ENCODE measurements around the gene SESN2. TPM values are rescaled to one million over a fixed set of nuclear protein-coding genes. Genes with fewer than 3 reads are reported as not detected.

SESN2 gene
- total RNA-seq, 4 donors from 2014 or later: 25.1 to 44.5 (median 30.5) TPM

GRCh38 chr1:28280977-28281381 is 21.7 kb downstream of the SESN2 start:
- intact Hi-C loops (cut with DNase I; ENCODE audit: low total_unique reads) (no loop called here), in situ Hi-C loops (cut with MboI; ENCODE audit: low pct_ligation_motif_present in 1 of 4, low pct_unique_long_range_greater_than_20kb in 1 of 4, low sequenced_read_pairs in 3 of 4) (no loop called here)
- Histone ChIP-seq H3K9me3 (no peaks in the 10 kb centered on the region), H3K4me3 (no peak overlapping the region), H3K27ac (peak overlapping the region; percentile 55 to 74 (median 66)), H3K27me3 (no peaks in the 10 kb centered on the region), H3K4me1 (peaks cover 0 to 26% (median 19%) of the 10 kb centered on the region in 4 donors), H3K36me3 (peaks cover 0 to 32% (median 15%) of the 10 kb centered on the region in 4 donors)
- no peak for DNase-seq
- TF ChIP-seq EP300 (IDR thresholded peaks at IDR 0.05; ENCODE audit: low read depth) (no peak), CTCF (IDR thresholded peaks at IDR 0.05) (no peak), POLR2A (IDR thresholded peaks at IDR 0.05) (no peak), POLR2AphosphoS5 (IDR thresholded peaks at IDR 0.05) (no peak)
- 78 to 80% methylated on average over 1 to 5 of the region's 5 CpGs for WGBS, 2 donors (ENCODE audit: low coverage in 1 of 2)

DNA sequence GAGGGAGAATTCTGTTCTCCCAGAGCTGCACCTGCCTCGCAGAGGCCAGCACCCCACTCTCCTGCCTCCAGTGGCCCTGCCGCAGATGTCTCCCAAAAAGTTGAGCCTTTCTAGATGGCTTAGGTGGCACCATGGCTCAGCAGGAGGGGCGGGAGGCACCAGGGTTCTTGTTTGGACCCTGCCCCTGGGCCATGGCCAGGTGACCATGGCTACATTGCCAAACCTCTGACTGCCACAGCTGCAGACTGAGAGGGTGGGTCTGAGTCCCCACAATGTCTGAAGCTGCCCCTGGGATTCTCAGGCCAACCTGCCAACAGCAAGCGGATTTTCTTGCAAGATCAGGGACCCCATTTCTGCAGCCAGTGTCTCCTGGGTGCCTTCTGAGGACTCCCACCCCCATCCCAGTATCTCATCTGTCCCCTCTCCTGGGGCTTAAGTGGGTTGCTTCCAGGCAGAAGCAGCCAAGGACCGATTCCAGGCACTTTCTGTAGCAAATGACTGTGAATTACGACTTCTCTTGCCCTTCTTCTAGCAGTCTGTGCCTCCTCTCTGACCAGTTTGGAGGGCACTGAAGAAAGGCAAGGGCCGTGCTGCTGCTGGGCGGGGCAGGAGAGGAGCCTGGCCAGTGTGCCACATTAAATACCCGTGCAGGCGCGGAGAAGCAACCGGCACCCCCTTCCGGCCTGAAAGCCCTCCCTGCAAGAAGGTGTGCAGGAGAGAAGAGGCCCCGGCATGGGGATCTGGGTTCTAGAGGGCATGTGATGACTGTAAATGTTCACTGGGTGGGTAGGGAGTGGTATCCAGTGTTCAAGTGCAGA is 22.5 kb downstream of the SESN2 start:
- Histone ChIP-seq H3K9me3 (no peaks in the 10 kb centered on the region), H3K4me1 (peaks cover 0 to 26% (median 19%) of the 10 kb centered on the region in 4 donors), H3K4me3 (no peak overlapping the region), H3K27me3 (no peaks in the 10 kb centered on the region), H3K27ac (peak overlapping the region; percentile 55 to 74 (median 66)), H3K36me3 (peaks cover 0 to 31% (median 15%) of the 10 kb centered on the region in 4 donors)
- in situ Hi-C loops (cut with MboI; ENCODE audit: low pct_ligation_motif_present in 1 of 4, low pct_unique_long_range_greater_than_20kb in 1 of 4, low sequenced_read_pairs in 3 of 4): no loop called here
- no peak for TF ChIP-seq EP300 (IDR thresholded peaks at IDR 0.05; ENCODE audit: low read depth)
- TF ChIP-seq POLR2AphosphoS5 (IDR thresholded peaks at IDR 0.05): no peak
- TF ChIP-seq CTCF (IDR thresholded peaks at IDR 0.05): no peak
- no peak for TF ChIP-seq POLR2A (IDR thresholded peaks at IDR 0.05)
- WGBS, 2 donors (ENCODE audit: low coverage in 1 of 2): 66% methylated on average over 14 of the region's 14 CpGs; no CpG with 5 or more reads in 1 of the 2 donors
- intact Hi-C loops (cut with DNase I; ENCODE audit: low total_unique reads): no loop called here
- peak; percentile 43 for DNase-seq

DNA sequence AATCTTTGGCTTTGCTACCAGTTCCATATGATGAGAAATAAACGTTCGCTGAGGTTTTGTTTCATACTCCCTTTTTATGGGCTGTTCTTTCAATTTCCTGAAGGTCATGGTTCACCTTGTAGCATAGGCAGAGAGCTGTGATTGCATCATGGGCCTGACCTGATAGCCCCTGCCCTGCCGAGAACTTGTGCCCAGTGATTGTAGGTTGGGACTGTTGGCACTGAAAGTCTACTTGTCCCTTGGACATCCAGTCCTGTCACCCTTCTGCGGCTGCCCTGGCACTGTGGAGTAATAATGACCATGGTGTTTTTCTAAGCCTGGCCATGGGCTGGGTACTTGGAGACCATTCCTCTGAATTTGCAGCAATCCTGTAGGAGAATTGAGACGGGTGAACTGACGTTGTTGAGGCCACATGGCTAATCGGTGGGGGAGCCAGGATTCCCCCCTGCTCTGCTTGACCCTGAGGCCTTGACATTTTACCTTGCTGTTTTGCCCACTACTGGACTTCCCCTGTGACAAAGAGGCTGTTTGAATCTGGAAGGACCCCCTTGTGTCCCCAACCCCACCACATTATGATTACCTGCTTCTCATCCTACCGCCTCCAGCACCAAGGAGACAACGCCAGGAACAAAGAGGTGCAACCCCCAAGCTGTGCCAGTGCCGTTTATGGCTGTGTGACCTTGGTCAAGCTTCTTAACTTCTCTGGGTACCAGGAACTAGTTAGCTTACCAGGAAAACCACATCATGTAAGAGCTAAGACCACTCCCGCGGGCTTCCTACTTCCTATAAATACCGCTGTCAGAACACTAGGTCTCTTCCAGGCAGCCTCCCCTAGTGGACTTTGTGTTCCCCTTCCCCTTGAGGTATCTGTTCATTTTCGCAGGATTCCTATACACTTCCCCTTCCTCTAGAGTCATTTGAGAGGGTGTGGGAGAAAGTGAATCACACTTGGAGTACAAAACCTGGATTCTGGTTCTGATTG is 23.4 kb downstream of the SESN2 start:
- Histone ChIP-seq H3K4me1 (peaks cover 0 to 33% (median 19%) of the 10 kb centered on the region in 4 donors), H3K36me3 (peaks cover 0 to 24% (median 12%) of the 10 kb centered on the region in 4 donors), H3K27me3 (no peaks in the 10 kb centered on the region), H3K9me3 (no peaks in the 10 kb centered on the region), H3K27ac (peak overlapping the region; percentile 55 to 74 (median 66)), H3K4me3 (no peak overlapping the region)
- DNase-seq: peak; percentile 59
- in situ Hi-C loops (cut with MboI; ENCODE audit: low pct_ligation_motif_present in 1 of 4, low pct_unique_long_range_greater_than_20kb in 1 of 4, low sequenced_read_pairs in 3 of 4) (no loop called here), intact Hi-C loops (cut with DNase I; ENCODE audit: low total_unique reads) (no loop called here)
- peak in 1 of 3 donors; percentile 16 for TF ChIP-seq POLR2AphosphoS5 (IDR thresholded peaks at IDR 0.05)
- TF ChIP-seq CTCF (IDR thresholded peaks at IDR 0.05): no peak
- TF ChIP-seq POLR2A (IDR thresholded peaks at IDR 0.05): no peak
- no peak for TF ChIP-seq EP300 (IDR thresholded peaks at IDR 0.05; ENCODE audit: low read depth)
- WGBS, 2 donors (ENCODE audit: low coverage in 1 of 2): 77 to 80% methylated on average over 9 to 14 of the region's 14 CpGs

- Histone ChIP-seq H3K9me3 (no peaks in the 10 kb centered on the region), H3K4me1 (peaks cover 0 to 45% (median 26%) of the 10 kb centered on the region in 4 donors), H3K27me3 (no peaks in the 10 kb centered on the region), H3K36me3 (no peaks in the 10 kb centered on the region), H3K4me3 (no peak overlapping the region), H3K27ac (no peak overlapping the region)
- DNase-seq: no peak
- 35 to 59% methylated on average over 2 of the region's 2 CpGs for WGBS, 2 donors (ENCODE audit: low coverage in 1 of 2)
- in situ Hi-C loops (cut with MboI; ENCODE audit: low pct_ligation_motif_present in 1 of 4, low pct_unique_long_range_greater_than_20kb in 1 of 4, low sequenced_read_pairs in 3 of 4): no loop called here
- intact Hi-C loops (cut with DNase I; ENCODE audit: low total_unique reads): no loop called here
- TF ChIP-seq POLR2A (IDR thresholded peaks at IDR 0.05) (no peak), POLR2AphosphoS5 (IDR thresholded peaks at IDR 0.05) (no peak), CTCF (IDR thresholded peaks at IDR 0.05) (no peak), EP300 (IDR thresholded peaks at IDR 0.05; ENCODE audit: low read depth) (no peak)
Measured at GRCh38 chr1:28286111-28286510, 26.8 kb downstream of the SESN2 start.
